B cell (primary cell): ENCODE results near the gene PLRG1. TPM values are rescaled to one million over a fixed set of nuclear protein-coding genes. Genes with fewer than 3 reads are reported as not detected.

ENCODE experiments used
- ATAC-seq: fragments of 200-7000 bp; cut with Tn5 transposase; one replicate; pipeline ENCODE4 v1.10.0; 2021; ENCODE audit warnings: low read depth, mild to moderate bottlenecking, moderate number of reproducible peaks, moderate library complexity
- CTCF ChIA-PET: fragments of 350-600 bp; sonication (Branson Sonifier 250); formaldehyde crosslinking; loops from one replicate; lab custom pipeline; 2021; ENCODE audit warnings: antibody characterized with exemption, inconsistent platforms; lab: Charles Lee
- POLR2A ChIA-PET: fragments of 350-600 bp; sonication (Branson Sonifier 250); formaldehyde crosslinking; loops from one replicate; lab custom pipeline; 2021; ENCODE audit warnings: antibody characterized with exemption; lab: Charles Lee
- DNase-seq: peaks from one replicate; pipeline ENCODE4 v3.0.0; 2013
- H2AFZ ChIP-seq: 2 replicates; pipeline ENCODE4 v1.6.1; 2012; ENCODE audit warnings: mild to moderate bottlenecking, low read depth, low read length; ENCODE audit not compliant: insufficient read depth, poor library complexity, severe bottlenecking
- H3K27ac ChIP-seq, 2 donors: 1 replicate in 1 of 2; 2 replicates in 1 of 2; pipeline ENCODE4 v1.5.1; 2012 to 2013; ENCODE audit warnings: low read length in 2 of 2, mild to moderate bottlenecking in 2 of 2, moderate library complexity in 1 of 2
- H3K27me3 ChIP-seq, 4 experiments: fragments of 200-600 bp in 1 of 4; sonication (generic) in 1 of 4; replicated peaks in 1 of 4; 1 replicate in 2 of 4; 2 replicates in 2 of 4; pipeline versions ENCODE4 v1.6.1 to v1.7.0; 2013 to 2016; ENCODE audit warnings: low read length in 3 of 4, mild to moderate bottlenecking in 2 of 4, mixed read lengths in 1 of 4, moderate library complexity in 1 of 4; ENCODE audit not compliant: insufficient read depth in 4 of 4, control insufficient read depth in 3 of 4; ENCODE audit errors: control extremely low read depth in 1 of 4
- H3K36me3 ChIP-seq, 2 experiments: replicated peaks in 1 of 2; 1 replicate in 1 of 2; 2 replicates in 1 of 2; pipeline versions ENCODE4 v1.6.1 to v1.7.1; 2013; ENCODE audit warnings: low read length in 1 of 2; ENCODE audit not compliant: insufficient read depth in 2 of 2, control insufficient read depth in 1 of 2; ENCODE audit errors: control extremely low read depth in 1 of 2, extremely low read depth in 1 of 2
- H3K4me1 ChIP-seq, 2 donors: fragments of 200-600 bp in 1 of 2; sonication (generic) in 1 of 2; 1 replicate in 1 of 2; 2 replicates in 1 of 2; pipeline versions ENCODE4 v1.5.1 to v1.6.1; 2013 to 2017; ENCODE audit warnings: low read length in 2 of 2; ENCODE audit not compliant: control insufficient read depth in 2 of 2, insufficient read depth in 2 of 2
- H3K4me2 ChIP-seq: replicated peaks from 2 replicates; pipeline ENCODE3; 2012; ENCODE audit warnings: mild to moderate bottlenecking, low read depth, low read length; ENCODE audit not compliant: poor library complexity, severe bottlenecking
- H3K4me3 ChIP-seq, 5 experiments: fragments of 200-600 bp in 1 of 5; sonication (generic) in 1 of 5; 1 replicate in 3 of 5; 2 replicates in 2 of 5; pipeline versions ENCODE4 v1.5.1 to v1.7.0; 2011 to 2016; ENCODE audit warnings: low read length in 4 of 5, mild to moderate bottlenecking in 4 of 5, low read depth in 2 of 5, control low read depth in 1 of 5, moderate library complexity in 1 of 5; ENCODE audit not compliant: insufficient read depth in 1 of 5; ENCODE audit errors: control extremely low read depth in 1 of 5, extremely low read depth in 1 of 5
- H3K79me2 ChIP-seq: fragments of 200-600 bp; sonication (generic); one replicate; pipeline ENCODE4 v1.6.0; 2016; ENCODE audit warnings: low read length; ENCODE audit not compliant: control insufficient read depth, insufficient read depth
- H3K9ac ChIP-seq: fragments of 200-600 bp; sonication (generic); 2 replicates; pipeline ENCODE4 v1.6.1; 2017; ENCODE audit warnings: mild to moderate bottlenecking, low read length, moderate library complexity
- H3K9me3 ChIP-seq, 3 donors: one replicate each; pipeline versions ENCODE4 v1.6.1 to v1.7.1; 2013; ENCODE audit warnings: low read length in 2 of 3; ENCODE audit not compliant: control insufficient read depth in 2 of 3, insufficient read depth in 1 of 3; ENCODE audit errors: control extremely low read depth in 1 of 3
- H4K20me1 ChIP-seq: 2 replicates; pipeline ENCODE4 v1.6.0; 2012; ENCODE audit warnings: mild to moderate bottlenecking, low read length; ENCODE audit not compliant: insufficient read depth, control insufficient read depth, poor library complexity, severe bottlenecking
- H3K27ac Mint-ChIP-seq: one replicate; pipeline ENCODE4 v1.8.0; 2021; ENCODE audit warnings: mixed read lengths
- H3K27me3 Mint-ChIP-seq: one replicate; pipeline ENCODE4 v1.8.0; 2021; ENCODE audit warnings: mixed read lengths
- H3K4me1 Mint-ChIP-seq: one replicate; pipeline ENCODE4 v1.8.0; 2021; ENCODE audit warnings: mixed read lengths
- H3K4me3 Mint-ChIP-seq: one replicate; pipeline ENCODE4 v1.8.0; 2021; ENCODE audit warnings: mixed read lengths
- H3K9me3 Mint-ChIP-seq: one replicate; pipeline ENCODE4 v1.8.0; 2022; ENCODE audit warnings: mixed read lengths; ENCODE audit not compliant: insufficient read depth
- EZH2 ChIP-seq: IDR thresholded peaks from 2 replicates; pipeline ENCODE4 v1.6.1; 2012; ENCODE audit warnings: borderline replicate concordance, low read depth, mild to moderate bottlenecking, moderate library complexity, low read length; ENCODE audit not compliant: insufficient read depth, poor library complexity, severe bottlenecking
- WGBS: methylation state at CpG from one replicate; pipeline ENCODE4 v1.1.5; 2013; ENCODE audit warnings: missing lambda C conversion rate; ENCODE audit not compliant: insufficient coverage; 5-methylcytosine and 5-hydroxymethylcytosine counted together
- intact Hi-C: fragments of 100-400 bp; cut with micrococcal nuclease; formaldehyde crosslinking; loops from one replicate; pipeline ENCODE4 v1.10.0; 2022
- polyA plus RNA-seq: library from polyadenylated mRNA; depleted of rRNA; stranded (reverse); fragments of >200 nt; gene quantifications from 2 replicates; pipeline ENCODE4 v1.2.3, GENCODE V29; 2012
- total RNA-seq, 2 donors: library from RNA; stranded (reverse); fragments of 120-200 nt in 1 of 2; gene quantifications; 1 replicate in 1 of 2; 2 replicates in 1 of 2; pipeline versions ENCODE4 v1.2.3 to v1.2.4, GENCODE V29; 2013 to 2022
- TF ChIP-seq, protein P1 (sequence below): fragments of 200-600 bp; IDR thresholded peaks from one replicate; pipeline ENCODE4 v1.8.0; 2022; ENCODE audit warnings: antibody characterized with exemption, mild to moderate bottlenecking

PLRG1 gene
- total and polyA plus RNA-seq, 2 donors (not counting 1 experiment from before 2014, with no cell fraction given), result 41.8 to 79.0 TPM

DNA sequence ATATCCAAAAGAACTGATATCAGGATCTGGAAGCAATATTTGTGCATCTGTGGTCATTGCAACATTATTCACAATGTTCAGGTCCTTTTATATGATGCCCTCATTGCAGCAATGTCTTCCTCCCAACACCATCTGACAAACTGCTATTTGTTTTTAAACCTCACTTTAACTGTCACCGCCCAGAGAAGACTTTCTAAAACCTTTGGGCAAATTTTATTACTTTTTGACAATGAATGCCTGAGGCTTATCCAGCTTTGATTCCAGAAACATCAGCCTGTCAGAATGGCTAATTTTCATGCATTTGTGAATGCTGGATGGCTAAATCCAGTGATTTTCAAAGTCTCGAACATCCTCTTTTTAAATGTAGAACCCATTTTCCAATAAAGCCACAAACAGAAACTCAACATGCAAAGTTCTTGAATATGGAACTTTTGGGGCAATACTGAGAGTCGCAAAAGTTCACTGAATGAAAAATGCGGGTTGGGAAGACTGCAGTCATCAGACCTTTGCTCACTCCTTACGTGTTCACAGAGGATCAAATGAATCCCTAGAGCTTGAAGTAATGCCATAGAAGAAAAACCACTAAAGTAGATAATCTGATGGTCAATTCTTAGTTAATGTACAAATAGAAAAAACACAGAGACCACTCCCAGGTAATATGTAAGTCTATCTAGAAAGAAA, 23.1 kb upstream of the PLRG1 start:
- ChIA-PET POLR2A (no interaction called here), CTCF (interaction anchor here (1.0 kb wide), 1 partner anchor 45 kb away, joined by 3 read pairs; no protein-coding TSS in a partner anchor)
- Histone ChIP-seq H3K27ac (no peak overlapping the region), H3K27me3 (no peaks in the 10 kb centered on the region), H3K36me3 (no peaks in the 10 kb centered on the region), H3K9me3 (no peaks in the 10 kb centered on the region), H3K4me1 (no peaks in the 10 kb centered on the region), H3K4me3 (no peak overlapping the region), H4K20me1 (no peaks in the 10 kb centered on the region), H3K4me2 (no peak overlapping the region), H3K9ac (no peak overlapping the region), H2AFZ (no peak overlapping the region), H3K79me2 (no peaks in the 10 kb centered on the region)
- H3K4me1 Mint-ChIP-seq, result no peaks in the 10 kb centered on the region
- WGBS, result 100% methylated on average over 2 of the region's 5 CpGs
- DNase-seq (no peak), ATAC-seq (no peak)
- intact Hi-C loops, result no loop called here
- peaks cover 28% of the 10 kb centered on the region for H3K27me3 Mint-ChIP-seq
- TF ChIP-seq, protein P1, sequence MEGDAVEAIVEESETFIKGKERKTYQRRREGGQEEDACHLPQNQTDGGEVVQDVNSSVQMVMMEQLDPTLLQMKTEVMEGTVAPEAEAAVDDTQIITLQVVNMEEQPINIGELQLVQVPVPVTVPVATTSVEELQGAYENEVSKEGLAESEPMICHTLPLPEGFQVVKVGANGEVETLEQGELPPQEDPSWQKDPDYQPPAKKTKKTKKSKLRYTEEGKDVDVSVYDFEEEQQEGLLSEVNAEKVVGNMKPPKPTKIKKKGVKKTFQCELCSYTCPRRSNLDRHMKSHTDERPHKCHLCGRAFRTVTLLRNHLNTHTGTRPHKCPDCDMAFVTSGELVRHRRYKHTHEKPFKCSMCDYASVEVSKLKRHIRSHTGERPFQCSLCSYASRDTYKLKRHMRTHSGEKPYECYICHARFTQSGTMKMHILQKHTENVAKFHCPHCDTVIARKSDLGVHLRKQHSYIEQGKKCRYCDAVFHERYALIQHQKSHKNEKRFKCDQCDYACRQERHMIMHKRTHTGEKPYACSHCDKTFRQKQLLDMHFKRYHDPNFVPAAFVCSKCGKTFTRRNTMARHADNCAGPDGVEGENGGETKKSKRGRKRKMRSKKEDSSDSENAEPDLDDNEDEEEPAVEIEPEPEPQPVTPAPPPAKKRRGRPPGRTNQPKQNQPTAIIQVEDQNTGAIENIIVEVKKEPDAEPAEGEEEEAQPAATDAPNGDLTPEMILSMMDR, result no peak
- no peak for TF ChIP-seq EZH2
- H3K4me3 Mint-ChIP-seq, result no peak overlapping the region
- H3K9me3 Mint-ChIP-seq, result no peaks in the 10 kb centered on the region
- no peak overlapping the region for H3K27ac Mint-ChIP-seq

DNA sequence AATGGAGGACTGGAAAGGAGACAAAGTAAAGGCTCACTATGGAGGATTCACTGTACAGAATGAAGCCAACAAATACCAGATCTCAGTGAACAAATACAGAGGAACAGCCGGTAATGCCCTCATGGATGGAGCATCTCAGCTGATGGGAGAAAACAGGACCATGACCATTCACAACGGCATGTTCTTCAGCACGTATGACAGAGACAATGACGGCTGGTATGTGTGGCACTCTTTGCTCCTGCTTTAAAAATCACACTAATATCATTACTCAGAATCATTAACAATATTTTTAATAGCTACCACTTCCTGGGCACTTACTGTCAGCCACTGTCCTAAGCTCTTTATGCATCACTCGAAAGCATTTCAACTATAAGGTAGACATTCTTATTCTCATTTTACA, 19.4 kb upstream of the PLRG1 start:
- Histone ChIP-seq H3K27ac (no peak overlapping the region), H3K27me3 (no peaks in the 10 kb centered on the region), H3K9me3 (no peaks in the 10 kb centered on the region), H3K79me2 (no peaks in the 10 kb centered on the region), H3K9ac (no peak overlapping the region), H3K36me3 (no peaks in the 10 kb centered on the region), H3K4me1 (no peaks in the 10 kb centered on the region), H3K4me2 (no peak overlapping the region), H4K20me1 (no peaks in the 10 kb centered on the region), H3K4me3 (no peak overlapping the region), H2AFZ (no peak overlapping the region)
- Mint-ChIP-seq H3K27me3 (peaks cover 21% of the 10 kb centered on the region), H3K9me3 (no peaks in the 10 kb centered on the region), H3K4me1 (no peaks in the 10 kb centered on the region), H3K4me3 (no peak overlapping the region), H3K27ac (no peak overlapping the region)
- TF ChIP-seq EZH2, result no peak
- TF ChIP-seq, protein P1, result no peak
- CTCF ChIA-PET, result interaction anchor here (1.6 to 2.3 kb wide), 2 partner anchors 10 to 17 kb away, joined by 3 to 8 read pairs; no protein-coding TSS in a partner anchor
- ATAC-seq (no peak), DNase-seq (no peak)
- intact Hi-C loops, result no loop called here
- 87% methylated on average over 4 of the region's 5 CpGs for WGBS
- POLR2A ChIA-PET, result no interaction called here
